SK-N-SH treated with all-trans-retinoic acid at 6 μM for 48 hours (cell line): ENCODE data around the gene SCD5.

ENCODE experiments used
- ARNTL ChIP-seq: fragments of 450-650 bp; formaldehyde crosslinking; IDR thresholded peaks from 2 replicates; pipeline ENCODE4 v1.5.0; 2020; ENCODE audit warnings: low read depth, mild to moderate bottlenecking, moderate library complexity, borderline replicate concordance
- GLIS3 ChIP-seq: fragments of 250-450 bp; sonication (Bioruptor Pico); IDR thresholded peaks from 2 replicates; pipeline ENCODE4 v1.5.0; 2020; ENCODE audit warnings: mild to moderate bottlenecking, moderate library complexity
- ISL1 ChIP-seq: fragments of 250-450 bp; sonication (Bioruptor Pico); IDR thresholded peaks from 2 replicates; pipeline ENCODE4 v2.1.2; 2022; ENCODE audit warnings: mild to moderate bottlenecking, moderate library complexity
- OSR1 ChIP-seq: fragments of 250-450 bp; sonication (Bioruptor Pico); IDR thresholded peaks from 2 replicates; pipeline ENCODE4 v1.8.0; 2022; ENCODE audit warnings: moderate library complexity, mild to moderate bottlenecking, inconsistent platforms
- ZFP3 ChIP-seq: fragments of 250-450 bp; sonication (Bioruptor Pico); IDR thresholded peaks from 2 replicates; pipeline ENCODE4 v1.5.0; 2020; ENCODE audit warnings: mild to moderate bottlenecking, moderate library complexity
- ZFP30 ChIP-seq: fragments of 450-650 bp; formaldehyde crosslinking; IDR thresholded peaks from 2 replicates; pipeline ENCODE4 v1.5.0; 2022; ENCODE audit warnings: mild to moderate bottlenecking, moderate library complexity
- TF ChIP-seq, protein P1 (sequence below): fragments of 250-450 bp; sonication (Bioruptor Pico); IDR thresholded peaks from 2 replicates; pipeline ENCODE4 v1.8.0; 2020; ENCODE audit warnings: mild to moderate bottlenecking, moderate library complexity, borderline replicate concordance

DNA sequence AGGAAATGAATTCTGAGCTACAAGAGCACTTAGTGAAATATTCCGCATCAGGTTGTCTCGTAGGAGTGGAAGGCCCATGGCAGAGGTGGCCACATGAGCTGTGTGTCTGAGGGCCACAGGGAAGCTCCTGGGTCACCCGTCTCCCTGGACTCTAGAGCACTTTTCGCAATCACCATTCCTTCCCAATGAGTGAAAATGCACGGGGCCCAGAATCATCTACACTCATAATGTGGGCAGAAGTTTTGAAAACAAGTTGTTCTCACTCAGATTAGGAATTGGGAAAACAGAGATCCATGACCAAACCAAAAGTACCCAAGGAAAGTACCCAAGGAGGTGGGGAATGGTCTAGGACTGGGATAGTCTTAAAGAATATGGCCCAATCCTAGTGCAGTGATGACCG, 94.4 kb downstream of the SCD5 start:
- TF ChIP-seq ISL1 (CRISPR knock-in tag) (no peak), OSR1 (CRISPR knock-in tag) (no peak), GLIS3 (CRISPR knock-in tag) (no peak), ARNTL (CRISPR knock-in tag) (no peak), ZFP3 (no peak), ZFP30 (CRISPR knock-in tag) (no peak)
- TF ChIP-seq, protein P1, sequence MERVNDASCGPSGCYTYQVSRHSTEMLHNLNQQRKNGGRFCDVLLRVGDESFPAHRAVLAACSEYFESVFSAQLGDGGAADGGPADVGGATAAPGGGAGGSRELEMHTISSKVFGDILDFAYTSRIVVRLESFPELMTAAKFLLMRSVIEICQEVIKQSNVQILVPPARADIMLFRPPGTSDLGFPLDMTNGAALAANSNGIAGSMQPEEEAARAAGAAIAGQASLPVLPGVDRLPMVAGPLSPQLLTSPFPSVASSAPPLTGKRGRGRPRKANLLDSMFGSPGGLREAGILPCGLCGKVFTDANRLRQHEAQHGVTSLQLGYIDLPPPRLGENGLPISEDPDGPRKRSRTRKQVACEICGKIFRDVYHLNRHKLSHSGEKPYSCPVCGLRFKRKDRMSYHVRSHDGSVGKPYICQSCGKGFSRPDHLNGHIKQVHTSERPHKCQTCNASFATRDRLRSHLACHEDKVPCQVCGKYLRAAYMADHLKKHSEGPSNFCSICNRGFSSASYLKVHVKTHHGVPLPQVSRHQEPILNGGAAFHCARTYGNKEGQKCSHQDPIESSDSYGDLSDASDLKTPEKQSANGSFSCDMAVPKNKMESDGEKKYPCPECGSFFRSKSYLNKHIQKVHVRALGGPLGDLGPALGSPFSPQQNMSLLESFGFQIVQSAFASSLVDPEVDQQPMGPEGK, result no peak
